ENCODE measurements around the gene MALAT1.

MALAT1 gene

DNA sequence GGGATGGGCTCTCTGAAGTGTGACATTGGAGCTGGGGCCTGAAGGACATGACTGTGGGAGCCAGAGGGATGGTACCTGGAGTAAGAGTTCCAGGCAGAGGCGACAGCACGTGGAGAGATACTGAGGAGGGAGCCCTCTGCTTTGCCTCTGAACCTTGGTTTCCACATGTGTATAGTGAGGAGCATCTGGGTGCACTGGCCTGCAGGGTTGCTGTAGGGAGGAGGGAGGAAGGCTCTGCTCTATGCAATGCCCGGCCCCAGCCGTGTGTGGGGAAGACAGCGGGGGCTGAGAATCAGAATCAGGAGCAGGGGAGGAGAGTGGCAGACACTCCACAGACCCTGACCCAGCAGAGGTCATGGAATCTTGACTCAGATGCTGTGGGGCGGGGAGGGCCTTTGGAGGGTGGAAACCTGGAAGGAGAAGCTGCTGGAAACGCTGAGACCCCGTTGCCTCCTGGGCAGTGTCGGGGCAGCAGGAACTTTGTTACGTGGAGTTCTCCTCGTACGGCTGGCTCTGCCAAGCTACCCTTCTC, 30.0 kb downstream of the MALAT1 start:
- TF ChIP-seq, protein P1, sequence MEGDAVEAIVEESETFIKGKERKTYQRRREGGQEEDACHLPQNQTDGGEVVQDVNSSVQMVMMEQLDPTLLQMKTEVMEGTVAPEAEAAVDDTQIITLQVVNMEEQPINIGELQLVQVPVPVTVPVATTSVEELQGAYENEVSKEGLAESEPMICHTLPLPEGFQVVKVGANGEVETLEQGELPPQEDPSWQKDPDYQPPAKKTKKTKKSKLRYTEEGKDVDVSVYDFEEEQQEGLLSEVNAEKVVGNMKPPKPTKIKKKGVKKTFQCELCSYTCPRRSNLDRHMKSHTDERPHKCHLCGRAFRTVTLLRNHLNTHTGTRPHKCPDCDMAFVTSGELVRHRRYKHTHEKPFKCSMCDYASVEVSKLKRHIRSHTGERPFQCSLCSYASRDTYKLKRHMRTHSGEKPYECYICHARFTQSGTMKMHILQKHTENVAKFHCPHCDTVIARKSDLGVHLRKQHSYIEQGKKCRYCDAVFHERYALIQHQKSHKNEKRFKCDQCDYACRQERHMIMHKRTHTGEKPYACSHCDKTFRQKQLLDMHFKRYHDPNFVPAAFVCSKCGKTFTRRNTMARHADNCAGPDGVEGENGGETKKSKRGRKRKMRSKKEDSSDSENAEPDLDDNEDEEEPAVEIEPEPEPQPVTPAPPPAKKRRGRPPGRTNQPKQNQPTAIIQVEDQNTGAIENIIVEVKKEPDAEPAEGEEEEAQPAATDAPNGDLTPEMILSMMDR (IDR thresholded peaks at IDR 0.05) = no peak
- Histone ChIP-seq H3K9me3 (ENCODE audit: control insufficient read depth, low read length) (no peaks in the 10 kb centered on the region), H3K4me2 (ENCODE audit: low read length) (no peak overlapping the region), H3K4me3 (ENCODE audit: low read depth, low read length) (no peak overlapping the region), H2AFZ (no peak overlapping the region), H3K27ac (no peak overlapping the region), H3K79me2 (peaks cover 3% of the 10 kb centered on the region), H3K27me3 (ENCODE audit: control insufficient read depth, insufficient read depth, low read length) (no peaks in the 10 kb centered on the region), H3K36me3 (ENCODE audit: control insufficient read depth, insufficient read depth, low read length) (no peaks in the 10 kb centered on the region), H3K9ac (no peak overlapping the region), H3K4me1 (peaks cover 7% of the 10 kb centered on the region)

GRCh38 chr11:65529475-65530156, 30.8 kb downstream of the MALAT1 start:
- TF ChIP-seq, protein P1 (IDR thresholded peaks at IDR 0.05) = no peak
- Histone ChIP-seq H3K9ac (no peak overlapping the region), H3K27ac (no peak overlapping the region), H3K9me3 (ENCODE audit: control insufficient read depth, low read length) (no peaks in the 10 kb centered on the region), H2AFZ (no peak overlapping the region), H3K79me2 (peaks cover 3% of the 10 kb centered on the region), H3K4me3 (ENCODE audit: low read depth, low read length) (no peak overlapping the region), H3K4me1 (no peaks in the 10 kb centered on the region), H3K4me2 (ENCODE audit: low read length) (no peak overlapping the region), H3K27me3 (ENCODE audit: control insufficient read depth, insufficient read depth, low read length) (no peaks in the 10 kb centered on the region), H3K36me3 (ENCODE audit: control insufficient read depth, insufficient read depth, low read length) (no peaks in the 10 kb centered on the region)

DNA sequence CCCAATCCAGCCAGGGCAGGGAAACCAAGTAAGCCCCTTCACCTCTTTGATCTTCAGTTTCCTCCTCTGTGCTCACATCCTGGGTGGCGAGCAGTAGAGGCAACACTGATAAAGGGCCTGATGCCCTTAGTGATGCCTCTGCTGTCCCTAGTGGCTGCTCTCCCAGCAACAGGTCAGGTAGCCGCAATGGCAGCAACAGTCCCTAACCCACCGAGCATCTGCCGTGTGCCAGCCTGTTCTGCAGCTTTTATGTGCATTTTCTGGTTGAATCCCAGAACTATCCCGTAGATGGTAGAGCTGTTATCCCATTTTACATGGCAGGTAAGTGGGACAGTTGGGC, 31.3 kb downstream of the MALAT1 start:
- no peaks in the 10 kb centered on the region for H3K9me3 ChIP-seq (ENCODE audit: control insufficient read depth, low read length)
- no peak overlapping the region for H3K4me2 ChIP-seq (ENCODE audit: low read length)
- H3K36me3 ChIP-seq (ENCODE audit: control insufficient read depth, insufficient read depth, low read length) = no peaks in the 10 kb centered on the region
- TF ChIP-seq, protein P1 (IDR thresholded peaks at IDR 0.05) = no peak
- H3K27ac ChIP-seq = no peak overlapping the region
- no peak overlapping the region for H3K9ac ChIP-seq
- no peaks in the 10 kb centered on the region for H3K4me1 ChIP-seq
- H3K27me3 ChIP-seq (ENCODE audit: control insufficient read depth, insufficient read depth, low read length) = no peaks in the 10 kb centered on the region
- no peak overlapping the region for H2AFZ ChIP-seq
- H3K79me2 ChIP-seq = peaks cover 3% of the 10 kb centered on the region
- no peak overlapping the region for H3K4me3 ChIP-seq (ENCODE audit: low read depth, low read length)

- Histone ChIP-seq H3K27ac (no peak overlapping the region), H3K4me1 (no peaks in the 10 kb centered on the region)
- TF ChIP-seq, protein P1 (IDR thresholded peaks at IDR 0.05) = no peak
Measured at GRCh38 chr11:65532388-65533064, 33.7 kb downstream of the MALAT1 start.

More at GRCh38 chr11:65532388-65533064, 33.7 kb downstream of the MALAT1 start:
- Histone ChIP-seq H3K4me3 (ENCODE audit: low read depth, low read length) (no peak overlapping the region), H3K27me3 (ENCODE audit: control insufficient read depth, insufficient read depth, low read length) (no peaks in the 10 kb centered on the region), H3K4me2 (ENCODE audit: low read length) (no peak overlapping the region), H3K36me3 (ENCODE audit: control insufficient read depth, insufficient read depth, low read length) (no peaks in the 10 kb centered on the region), H3K9ac (no peak overlapping the region), H2AFZ (no peak overlapping the region), H3K9me3 (ENCODE audit: control insufficient read depth, low read length) (no peaks in the 10 kb centered on the region), H3K79me2 (no peaks in the 10 kb centered on the region)
